ENCODE data around the gene KLK7.

KLK7 gene

DNA sequence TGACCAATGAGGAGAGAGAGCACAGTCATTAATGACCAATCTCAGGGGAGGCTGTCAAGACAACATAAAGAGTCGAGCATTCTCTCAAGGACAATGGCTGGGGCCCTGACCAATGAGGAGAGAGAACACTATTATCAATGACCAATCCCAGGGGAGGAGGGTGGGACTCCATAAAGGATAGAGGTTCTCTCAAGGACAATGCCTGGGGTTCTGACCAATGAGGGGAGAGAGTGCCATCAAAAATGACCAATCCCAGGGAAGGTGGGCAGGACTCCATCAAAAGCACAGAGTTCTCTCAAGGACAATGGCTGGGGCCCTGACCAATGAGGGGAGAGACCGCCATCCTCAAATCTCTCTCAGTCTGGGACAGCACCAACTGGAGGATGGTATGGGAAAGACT is 46.0 kb upstream of the KLK7 start:
- H3K4me2 ChIP-seq (ENCODE audit: low read length, poor library complexity, severe bottlenecking), result no peak overlapping the region
- H4K91ac ChIP-seq (ENCODE audit: low read length), result no peak overlapping the region
- H2BK120ac ChIP-seq (ENCODE audit: low read depth, low read length), result no peak overlapping the region
- peaks cover 0 to 45% of the 10 kb centered on the region in 2 experiments for H3K27me3 ChIP-seq (ENCODE audit: control insufficient read depth in 1 of 2, insufficient read depth in 1 of 2, low read length in 2 of 2)
- H2BK5ac ChIP-seq (ENCODE audit: low read depth, low read length, poor library complexity, severe bottlenecking), result no peak overlapping the region
- no peak overlapping the region for H2BK15ac ChIP-seq (ENCODE audit: low read depth, poor library complexity, severe bottlenecking)
- no peak overlapping the region for H2BK12ac ChIP-seq (ENCODE audit: low read length in 2 of 2)
- no peak for DNase-seq
- H3K9ac ChIP-seq (ENCODE audit: low read length), result no peak overlapping the region
- no peaks in the 10 kb centered on the region for H3K36me3 ChIP-seq (ENCODE audit: control insufficient read depth in 1 of 2, insufficient read depth in 2 of 2, low read depth in 1 of 2, low read length in 2 of 2)
- no peak overlapping the region for H2AK5ac ChIP-seq (ENCODE audit: low read length, severe bottlenecking)
- 74% methylated on average over 2 of the region's 2 CpGs for WGBS
- H3K23ac ChIP-seq (ENCODE audit: low read length in 2 of 2), result no peak overlapping the region
- H3K27ac ChIP-seq (ENCODE audit: low read length, poor library complexity, severe bottlenecking), result no peak overlapping the region
- H3K4ac ChIP-seq (ENCODE audit: low read depth in 1 of 2, low read length in 2 of 2), result no peak overlapping the region
- no peak overlapping the region for H4K8ac ChIP-seq (ENCODE audit: low read length)
- no peak overlapping the region for H3K4me3 ChIP-seq (ENCODE audit: insufficient read depth in 1 of 2, low read depth in 1 of 2, low read length in 2 of 2)
- H3K18ac ChIP-seq (ENCODE audit: low read depth in 1 of 2, low read length in 2 of 2), result no peak overlapping the region
- H3K79me1 ChIP-seq (replicated peaks; ENCODE audit: low read length, poor library complexity, severe bottlenecking), result no peaks in the 10 kb centered on the region
- H2AFZ ChIP-seq (ENCODE audit: low read depth, low read length), result no peak overlapping the region
- H3K4me1 ChIP-seq (ENCODE audit: control insufficient read depth, insufficient read depth, low read depth, low read length), result no peaks in the 10 kb centered on the region
- H3K9me3 ChIP-seq (ENCODE audit: control insufficient read depth, low read length), result no peaks in the 10 kb centered on the region
- H3K14ac ChIP-seq (ENCODE audit: low read length in 2 of 2), result no peak overlapping the region

GRCh38 chr19:51027873-51028272 is 44.2 kb upstream of the KLK7 start:
- Histone ChIP-seq H4K8ac (ENCODE audit: low read length) (no peak overlapping the region), H2AK5ac (ENCODE audit: low read length, severe bottlenecking) (no peak overlapping the region), H2BK120ac (ENCODE audit: low read depth, low read length) (no peak overlapping the region), H3K79me1 (replicated peaks; ENCODE audit: low read length, poor library complexity, severe bottlenecking) (no peaks in the 10 kb centered on the region), H2BK15ac (ENCODE audit: low read depth, poor library complexity, severe bottlenecking) (no peak overlapping the region), H2AFZ (ENCODE audit: low read depth, low read length) (no peak overlapping the region), H3K36me3 (ENCODE audit: control insufficient read depth in 1 of 2, insufficient read depth in 2 of 2, low read depth in 1 of 2, low read length in 2 of 2) (no peaks in the 10 kb centered on the region), H2BK5ac (ENCODE audit: low read depth, low read length, poor library complexity, severe bottlenecking) (no peak overlapping the region), H3K4me2 (ENCODE audit: low read length, poor library complexity, severe bottlenecking) (no peak overlapping the region), H3K18ac (ENCODE audit: low read depth in 1 of 2, low read length in 2 of 2) (no peak overlapping the region), H3K23ac (ENCODE audit: low read length in 2 of 2) (no peak overlapping the region), H3K4me3 (ENCODE audit: insufficient read depth in 1 of 2, low read depth in 1 of 2, low read length in 2 of 2) (no peak overlapping the region), H3K9me3 (ENCODE audit: control insufficient read depth, low read length) (no peaks in the 10 kb centered on the region), H2BK12ac (ENCODE audit: low read length in 2 of 2) (no peak overlapping the region), H3K9ac (ENCODE audit: low read length) (no peak overlapping the region), H3K27me3 (ENCODE audit: control insufficient read depth in 1 of 2, insufficient read depth in 1 of 2, low read length in 2 of 2) (peaks cover 0 to 51% of the 10 kb centered on the region in 2 experiments), H3K4ac (ENCODE audit: low read depth in 1 of 2, low read length in 2 of 2) (no peak overlapping the region), H3K4me1 (ENCODE audit: control insufficient read depth, insufficient read depth, low read depth, low read length) (no peaks in the 10 kb centered on the region), H3K14ac (ENCODE audit: low read length in 2 of 2) (no peak overlapping the region), H3K27ac (ENCODE audit: low read length, poor library complexity, severe bottlenecking) (no peak overlapping the region), H4K91ac (ENCODE audit: low read length) (no peak overlapping the region)
- WGBS, result 69% methylated on average over 2 of the region's 5 CpGs
- no peak for DNase-seq

DNA sequence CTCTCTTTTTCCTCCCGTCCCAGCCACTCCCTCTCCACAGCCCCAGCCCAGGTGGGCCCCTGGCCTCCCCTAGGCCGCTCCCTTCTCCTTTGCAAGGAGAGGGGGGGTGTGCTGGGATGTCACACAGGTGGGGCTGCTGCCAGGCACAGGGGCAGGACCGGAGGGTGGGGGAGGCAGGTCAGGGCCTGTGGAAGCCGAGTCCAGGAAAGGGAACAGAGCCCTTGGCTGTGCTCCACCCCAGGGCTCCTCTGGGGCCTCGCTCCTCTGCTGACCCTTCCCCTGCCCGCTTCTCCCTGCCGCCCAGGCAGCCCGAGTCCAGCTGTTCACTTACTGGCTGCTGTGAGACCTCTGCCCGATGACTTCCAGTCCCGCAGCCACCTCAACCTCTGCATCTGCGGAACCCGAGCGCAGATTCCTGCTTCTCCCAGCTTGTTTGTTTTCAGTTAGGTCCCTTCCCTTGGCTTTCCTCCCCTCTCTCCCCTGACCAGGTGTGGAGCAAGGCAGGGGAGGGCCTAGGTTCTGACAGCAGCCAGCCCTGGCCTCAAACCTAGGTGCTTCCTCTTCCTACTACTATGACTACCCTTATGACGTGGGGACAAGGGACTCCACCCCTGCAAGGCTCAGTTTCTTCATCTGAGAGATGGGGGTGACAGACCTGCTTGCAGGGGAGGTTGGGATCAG is 43.5 kb upstream of the KLK7 start:
- Histone ChIP-seq H3K23ac (ENCODE audit: low read length in 2 of 2) (no peak overlapping the region), H3K27me3 (ENCODE audit: control insufficient read depth in 1 of 2, insufficient read depth in 1 of 2, low read length in 2 of 2) (peaks cover 0 to 57% of the 10 kb centered on the region in 2 experiments), H3K36me3 (ENCODE audit: control insufficient read depth in 1 of 2, insufficient read depth in 2 of 2, low read depth in 1 of 2, low read length in 2 of 2) (no peaks in the 10 kb centered on the region), H3K4me3 (ENCODE audit: insufficient read depth in 1 of 2, low read depth in 1 of 2, low read length in 2 of 2) (no peak overlapping the region), H2AFZ (ENCODE audit: low read depth, low read length) (no peak overlapping the region), H2BK15ac (ENCODE audit: low read depth, poor library complexity, severe bottlenecking) (no peak overlapping the region), H2BK5ac (ENCODE audit: low read depth, low read length, poor library complexity, severe bottlenecking) (no peak overlapping the region), H3K14ac (ENCODE audit: low read length in 2 of 2) (no peak overlapping the region), H2AK5ac (ENCODE audit: low read length, severe bottlenecking) (no peak overlapping the region), H4K8ac (ENCODE audit: low read length) (no peak overlapping the region), H2BK12ac (ENCODE audit: low read length in 2 of 2) (no peak overlapping the region), H3K4me2 (ENCODE audit: low read length, poor library complexity, severe bottlenecking) (no peak overlapping the region), H3K18ac (ENCODE audit: low read depth in 1 of 2, low read length in 2 of 2) (no peak overlapping the region), H3K9me3 (ENCODE audit: control insufficient read depth, low read length) (no peaks in the 10 kb centered on the region), H4K91ac (ENCODE audit: low read length) (no peak overlapping the region), H3K4me1 (ENCODE audit: control insufficient read depth, insufficient read depth, low read depth, low read length) (no peaks in the 10 kb centered on the region), H3K9ac (ENCODE audit: low read length) (no peak overlapping the region), H2BK120ac (ENCODE audit: low read depth, low read length) (no peak overlapping the region), H3K4ac (ENCODE audit: low read depth in 1 of 2, low read length in 2 of 2) (no peak overlapping the region), H3K79me1 (replicated peaks; ENCODE audit: low read length, poor library complexity, severe bottlenecking) (no peaks in the 10 kb centered on the region), H3K27ac (ENCODE audit: low read length, poor library complexity, severe bottlenecking) (no peak overlapping the region)
- 77% methylated on average over 12 of the region's 14 CpGs for WGBS
- no peak for DNase-seq

- Histone ChIP-seq H3K27ac (ENCODE audit: low read length, poor library complexity, severe bottlenecking) (no peak within 1 kb of the TSS), H2BK12ac (ENCODE audit: low read length in 2 of 2) (no peak within 1 kb of the TSS), H3K9ac (ENCODE audit: low read length) (no peak within 1 kb of the TSS), H4K91ac (ENCODE audit: low read length) (no peak within 1 kb of the TSS), H3K4me3 (ENCODE audit: insufficient read depth in 1 of 2, low read depth in 1 of 2, low read length in 2 of 2) (no peak within 1 kb of the TSS), H3K79me1 (replicated peaks; ENCODE audit: low read length, poor library complexity, severe bottlenecking) (no peaks in the 10 kb centered on the region), H3K4ac (ENCODE audit: low read depth in 1 of 2, low read length in 2 of 2) (no peak within 1 kb of the TSS), H3K36me3 (ENCODE audit: control insufficient read depth in 1 of 2, insufficient read depth in 2 of 2, low read depth in 1 of 2, low read length in 2 of 2) (no peaks in the 10 kb centered on the region), H3K14ac (ENCODE audit: low read length in 2 of 2) (no peak within 1 kb of the TSS), H3K23ac (ENCODE audit: low read length in 2 of 2) (no peak within 1 kb of the TSS), H2AFZ (ENCODE audit: low read depth, low read length) (no peak within 1 kb of the TSS), H2BK120ac (ENCODE audit: low read depth, low read length) (no peak within 1 kb of the TSS), H2BK15ac (ENCODE audit: low read depth, poor library complexity, severe bottlenecking) (no peak within 1 kb of the TSS), H3K4me1 (ENCODE audit: control insufficient read depth, insufficient read depth, low read depth, low read length) (no peaks in the 10 kb centered on the region), H2AK5ac (ENCODE audit: low read length, severe bottlenecking) (no peak within 1 kb of the TSS), H2BK5ac (ENCODE audit: low read depth, low read length, poor library complexity, severe bottlenecking) (no peak within 1 kb of the TSS), H3K18ac (ENCODE audit: low read depth in 1 of 2, low read length in 2 of 2) (no peak within 1 kb of the TSS), H4K8ac (ENCODE audit: low read length) (no peak within 1 kb of the TSS), H3K4me2 (ENCODE audit: low read length, poor library complexity, severe bottlenecking) (no peak within 1 kb of the TSS), H3K9me3 (ENCODE audit: control insufficient read depth, low read length) (no peaks in the 10 kb centered on the region), H3K27me3 (ENCODE audit: control insufficient read depth in 1 of 2, insufficient read depth in 1 of 2, low read length in 2 of 2) (peaks cover 0 to 57% of the 10 kb centered on the region in 2 experiments)
- no peak for DNase-seq
- WGBS, result 79% methylated on average over 11 of the region's 11 CpGs
Measured at GRCh38 chr19:51026554-51026831, 42.8 kb upstream of the KLK7 start, which contains the start of gene KLK11. KLK11 (minus strand) TSS chr19:51026616; CDS start chr19:51025631, 985 bp downstream.
